Parathyroid adenoma (tissue), 2 donors: Measurements from ENCODE around the gene EPC2.
"Not testable (repeated sequence)": the region's sequence is repeated elsewhere in the genome, so short reads cannot be mapped to it uniquely, and the experiment has no call there.

Experiments used
- H2AFZ ChIP-seq: fragments of 300-600 bp; sonication (generic); one replicate; pipeline ENCODE4 v1.7.0; 2017; ENCODE audit warnings: antibody characterized with exemption, mild to moderate bottlenecking
- H3K27ac ChIP-seq: fragments of 300-600 bp; sonication (generic); one replicate; pipeline ENCODE4 v1.7.0; 2017
- H3K27me3 ChIP-seq: fragments of 300-600 bp; sonication (generic); one replicate; pipeline ENCODE4 v1.7.0; 2017; ENCODE audit warnings: low read length; ENCODE audit not compliant: control insufficient read depth, insufficient read depth
- H3K36me3 ChIP-seq: fragments of 300-600 bp; sonication (generic); one replicate; pipeline ENCODE4 v1.7.0; 2017; ENCODE audit warnings: low read length; ENCODE audit not compliant: control insufficient read depth, insufficient read depth
- H3K4me1 ChIP-seq: fragments of 300-600 bp; sonication (generic); one replicate; pipeline ENCODE4 v1.7.0; 2017; ENCODE audit warnings: control low read depth
- H3K4me2 ChIP-seq: fragments of 300-600 bp; sonication (generic); one replicate; pipeline ENCODE4 v1.7.0; 2017; ENCODE audit warnings: low read length
- H3K4me3 ChIP-seq: fragments of 300-600 bp; sonication (generic); one replicate; pipeline ENCODE4 v1.7.0; 2017; ENCODE audit warnings: low read depth, low read length
- H3K79me2 ChIP-seq: fragments of 300-600 bp; sonication (generic); one replicate; pipeline ENCODE4 v1.7.0; 2017; ENCODE audit warnings: control low read depth
- H3K9ac ChIP-seq: fragments of 300-600 bp; sonication (generic); one replicate; pipeline ENCODE4 v1.7.0; 2017; ENCODE audit warnings: mild to moderate bottlenecking
- H3K9me3 ChIP-seq: fragments of 300-600 bp; sonication (generic); one replicate; pipeline ENCODE4 v1.7.0; 2017; ENCODE audit warnings: low read length; ENCODE audit not compliant: control insufficient read depth
- CTCF ChIP-seq: fragments of 300-600 bp; sonication (generic); IDR thresholded peaks from one replicate; pipeline ENCODE4 v1.7.0; 2017; ENCODE audit warnings: antibody characterized with exemption, mild to moderate bottlenecking
- donor health status: primary hyperparathyroidism.

Gene EPC2

GRCh38 chr2:148667113-148667836, 22.7 kb downstream of the EPC2 start:
- H3K9me3 ChIP-seq: no peaks in the 10 kb centered on the region
- no peak overlapping the region for H2AFZ ChIP-seq
- H3K4me3 ChIP-seq: no peak overlapping the region
- peaks cover 10% of the 10 kb centered on the region for H3K4me1 ChIP-seq
- peaks cover 61% of the 10 kb centered on the region for H3K79me2 ChIP-seq
- H3K27me3 ChIP-seq: no peaks in the 10 kb centered on the region
- TF ChIP-seq CTCF: no peak
- H3K36me3 ChIP-seq: no peaks in the 10 kb centered on the region
- no peak overlapping the region for H3K4me2 ChIP-seq
- H3K9ac ChIP-seq: no peak overlapping the region
- H3K27ac ChIP-seq: no peak overlapping the region

- H3K36me3 ChIP-seq: no peaks in the 10 kb centered on the region
- TF ChIP-seq CTCF: no peak
- no peak overlapping the region for H3K9ac ChIP-seq
- peaks cover 10% of the 10 kb centered on the region for H3K4me1 ChIP-seq
- H3K9me3 ChIP-seq: no peaks in the 10 kb centered on the region
- no peak overlapping the region for H3K4me3 ChIP-seq
- H3K27ac ChIP-seq: no peak overlapping the region
- peaks cover 70% of the 10 kb centered on the region for H3K79me2 ChIP-seq
- H2AFZ ChIP-seq: no peak overlapping the region
- H3K27me3 ChIP-seq: no peaks in the 10 kb centered on the region
- no peak overlapping the region for H3K4me2 ChIP-seq
These were observed 26.2 kb downstream of the EPC2 start for GRCh38 chr2:148670773-148671172.

GRCh38 chr2:148674063-148675020, 29.8 kb downstream of the EPC2 start:
- no peak overlapping the region for H2AFZ ChIP-seq
- H3K9ac ChIP-seq: no peak overlapping the region
- H3K9me3 ChIP-seq: no peaks in the 10 kb centered on the region
- no peak overlapping the region for H3K4me2 ChIP-seq
- peaks cover 62% of the 10 kb centered on the region for H3K79me2 ChIP-seq
- H3K27me3 ChIP-seq: no peaks in the 10 kb centered on the region
- H3K27ac ChIP-seq: no peak overlapping the region
- no peaks in the 10 kb centered on the region for H3K4me1 ChIP-seq
- H3K4me3 ChIP-seq: no peak overlapping the region
- TF ChIP-seq CTCF: peak; percentile 47
- H3K36me3 ChIP-seq: no peaks in the 10 kb centered on the region

GRCh38 chr2:148675708-148676107, 31.2 kb downstream of the EPC2 start:
- Histone ChIP-seq H3K4me3 (no peak overlapping the region), H3K36me3 (no peaks in the 10 kb centered on the region), H2AFZ (no peak overlapping the region), H3K27me3 (no peaks in the 10 kb centered on the region), H3K9me3 (no peaks in the 10 kb centered on the region), H3K27ac (no peak overlapping the region), H3K4me1 (no peaks in the 10 kb centered on the region), H3K79me2 (peaks cover 60% of the 10 kb centered on the region), H3K9ac (no peak overlapping the region), H3K4me2 (no peak overlapping the region)
- no peak for TF ChIP-seq CTCF

GRCh38 chr2:148678302-148679179, 34.0 kb downstream of the EPC2 start:
- H3K9me3 ChIP-seq, H3K9ac ChIP-seq, H3K4me1 ChIP-seq, H3K4me2 ChIP-seq, H3K4me3 ChIP-seq, H3K27me3 ChIP-seq, H3K36me3 ChIP-seq, H2AFZ ChIP-seq, H3K27ac ChIP-seq: not testable (repeated sequence)
- H3K79me2 ChIP-seq: peaks cover 58% of the 10 kb centered on the region
